22Rv1 (cell line): Measurements from ENCODE around the gene RAD51B.

Experiments
- ZFX ChIP-seq: fragments of 450-650 bp; IDR thresholded peaks from 2 replicates; pipeline ENCODE4 v1.6.1; 2017; ENCODE audit warnings: antibody characterized with exemption, borderline replicate concordance
- TF ChIP-seq, protein P1 (sequence below): fragments of 450-650 bp; IDR thresholded peaks from 2 replicates; pipeline ENCODE4 v1.5.1; 2017; ENCODE audit warnings: mild to moderate bottlenecking

DNA sequence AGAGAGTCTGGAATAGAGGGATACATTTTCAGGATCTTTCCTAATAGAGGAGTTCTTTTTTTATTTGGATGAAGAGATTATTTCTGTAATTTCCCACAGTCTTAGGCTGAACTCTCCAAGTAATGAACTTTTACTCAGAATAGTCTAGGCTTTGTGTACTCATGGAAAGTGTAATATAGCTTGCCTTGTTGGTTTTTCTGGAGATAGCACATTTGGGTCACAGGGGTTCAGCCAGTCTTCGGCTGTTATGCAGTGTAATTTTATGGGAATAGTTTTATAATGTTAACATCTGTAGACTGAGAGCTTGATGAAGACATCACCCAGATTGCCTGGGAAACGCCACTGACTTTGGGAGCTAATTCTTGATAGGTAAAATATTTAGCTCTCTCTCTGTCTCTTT, 450.8 kb downstream of the RAD51B start:
- TF ChIP-seq, protein P1, sequence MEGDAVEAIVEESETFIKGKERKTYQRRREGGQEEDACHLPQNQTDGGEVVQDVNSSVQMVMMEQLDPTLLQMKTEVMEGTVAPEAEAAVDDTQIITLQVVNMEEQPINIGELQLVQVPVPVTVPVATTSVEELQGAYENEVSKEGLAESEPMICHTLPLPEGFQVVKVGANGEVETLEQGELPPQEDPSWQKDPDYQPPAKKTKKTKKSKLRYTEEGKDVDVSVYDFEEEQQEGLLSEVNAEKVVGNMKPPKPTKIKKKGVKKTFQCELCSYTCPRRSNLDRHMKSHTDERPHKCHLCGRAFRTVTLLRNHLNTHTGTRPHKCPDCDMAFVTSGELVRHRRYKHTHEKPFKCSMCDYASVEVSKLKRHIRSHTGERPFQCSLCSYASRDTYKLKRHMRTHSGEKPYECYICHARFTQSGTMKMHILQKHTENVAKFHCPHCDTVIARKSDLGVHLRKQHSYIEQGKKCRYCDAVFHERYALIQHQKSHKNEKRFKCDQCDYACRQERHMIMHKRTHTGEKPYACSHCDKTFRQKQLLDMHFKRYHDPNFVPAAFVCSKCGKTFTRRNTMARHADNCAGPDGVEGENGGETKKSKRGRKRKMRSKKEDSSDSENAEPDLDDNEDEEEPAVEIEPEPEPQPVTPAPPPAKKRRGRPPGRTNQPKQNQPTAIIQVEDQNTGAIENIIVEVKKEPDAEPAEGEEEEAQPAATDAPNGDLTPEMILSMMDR = no peak
- no peak for TF ChIP-seq ZFX
